Heart right ventricle (tissue), 16 donors: ENCODE data around the gene CENPM. TPM values are rescaled to one million over a fixed set of nuclear protein-coding genes. Genes with fewer than 3 reads are reported as not detected.
A peak's percentile ranks its signal among the peaks of the same experiment; 100 is the strongest.

Experiments
- ATAC-seq, 8 donors: fragments of 200-7000 bp; cut with Tn5 transposase; one replicate each; pipeline ENCODE4 v1.9.1; 2020; ENCODE audit warnings: mild to moderate bottlenecking in 8 of 8, moderate library complexity in 8 of 8, moderate number of reproducible peaks in 1 of 8
- DNase-seq, 2 donors: peaks; one replicate each; pipeline ENCODE4 v3.0.0-alpha.2; 2020
- H3K27ac ChIP-seq, 10 donors: fragments of 200-600 bp; sonication (generic) in 2 of 10; one replicate each; pipeline versions ENCODE4 v1.5.0 to v1.8.0; 2020 to 2022; ENCODE audit warnings: mild to moderate bottlenecking in 3 of 10
- H3K27me3 ChIP-seq, 7 donors: fragments of 200-600 bp; one replicate each; pipeline ENCODE4 v1.8.0; 2021 to 2022; ENCODE audit warnings: mild to moderate bottlenecking in 2 of 7
- H3K36me3 ChIP-seq, 9 donors: fragments of 200-600 bp; sonication (generic) in 1 of 9; one replicate each; pipeline versions ENCODE4 v1.5.0 to v1.8.0; 2020 to 2022; ENCODE audit warnings: mild to moderate bottlenecking in 2 of 9
- H3K4me1 ChIP-seq, 9 donors: fragments of 200-600 bp; sonication (generic) in 1 of 9; one replicate each; pipeline versions ENCODE4 v1.5.0 to v1.8.0; 2020 to 2022; ENCODE audit warnings: mild to moderate bottlenecking in 4 of 9
- H3K4me3 ChIP-seq, 10 donors: fragments of 200-600 bp; sonication (generic) in 2 of 10; one replicate each; pipeline versions ENCODE4 v1.5.0 to v1.8.0; 2020 to 2022; ENCODE audit warnings: mild to moderate bottlenecking in 7 of 10, moderate library complexity in 2 of 10
- H3K9me3 ChIP-seq, 11 donors: fragments of 200-600 bp in 10 of 11; sonication (generic) in 2 of 11; one replicate each; pipeline versions ENCODE4 v1.5.0 to v1.8.0; 2013 to 2022; ENCODE audit warnings: mild to moderate bottlenecking in 2 of 11, control low read depth in 1 of 11, moderate library complexity in 1 of 11
- CTCF ChIP-seq, 9 donors: fragments of 200-600 bp; sonication (generic) in 2 of 9; IDR thresholded peaks; one replicate each; pipeline versions ENCODE4 v1.5.0 to v1.8.0; 2021 to 2022; ENCODE audit warnings: antibody characterized with exemption in 9 of 9, mild to moderate bottlenecking in 5 of 9, moderate library complexity in 1 of 9
- WGBS, 2 donors: extraction: QIAGEN DNeasy Blood & Tissue Kit; methylation state at CpG; one replicate each; pipeline ENCODE4 v1.1.7; 2013; ENCODE audit warnings: inconsistent platforms in 1 of 2; 5-methylcytosine and 5-hydroxymethylcytosine counted together
- intact Hi-C, 10 donors: fragments of 100-400 bp; cut with DNase I; formaldehyde crosslinking; loops; one replicate each; pipeline versions ENCODE4 v1.11.1 to v1.14.2; 2022
- polyA plus RNA-seq, 2 donors: library from polyadenylated mRNA; stranded (reverse); fragments of 200-250 nt; gene quantifications; one replicate each; pipeline ENCODE4 v1.2.3, GENCODE V29; 2013
- total RNA-seq, 10 donors: library from RNA; stranded (reverse); fragmentation: NEBNext Ultra II Directional in 3 of 10; extraction: Animal tissue kit (Norgen Biotek cat#: 25700) in 3 of 10; gene quantifications; one replicate each; pipeline versions ENCODE4 v1.2.1 to v1.2.4, GENCODE V29; 2021 to 2023
- donor health status: Arrhythmogenic right ventricular cardiomyopathy.
- donor health status: ischemic (EF 13 %, LVEDD 7.1; RV severe dilation, severe dysfunction).
- donor health status: healthy with polysubstance abuse.
- donor health status: DM: no; HTN: yes; CAD: no.
- donor health status: DM: no; HTN: no; CAD: no.
- donor health status: ischemic (EF 25% LVEDD 6.9; RV normal size, moderate dysfunction).
- donor health status: ischemic (EF 25% LVEDD 5.7; RV mildly dilated, moderate dysfunction).
- donor health status: healthy.
- donor health status: DM: yes; HTN: yes; CAD: no.
- donor health status: Ischemic cardiomyopathy.
- donor health status: ischemic (EF 35%, LVEDD 5.7; RV mildly dilated, moderate dysfunction).
- donor health status: nonischemic (EF 11% LVEDD 7.7; RV severe dilation, severe dysfunction).
- donor health status: DM: yes; HTN: yes; CAD: no.
- donor health status: PGD.
- donor health status: ischemic (EF 29% LVEDD 5.4; RV normal size, mild dysfunction).
- donor health status: nonischemic (EF 23%, LVEDD 6.1; RV moderate dilation, normal function).

CENPM gene
- total and polyA plus RNA-seq, 12 donors, result 0.34 to 3.5 (median 0.77) TPM; not detected in 4

- ATAC-seq (no peak), DNase-seq (no peak)
- no peaks in the 10 kb centered on the region for H3K9me3 ChIP-seq
- WGBS, 2 donors, result 83 to 84% methylated on average over 9 of the region's 9 CpGs
- H3K4me1 ChIP-seq, result peaks cover 9 to 40% (median 24%) of the 10 kb centered on the region in 9 donors
- H3K4me3 ChIP-seq, result no peak overlapping the region
- H3K27me3 ChIP-seq, result peaks cover 29 to 86% (median 74%) of the 10 kb centered on the region in 7 donors
- no peak overlapping the region for H3K27ac ChIP-seq
- no peak for TF ChIP-seq CTCF (IDR thresholded peaks at IDR 0.05)
- intact Hi-C loops, result no loop called here
- H3K36me3 ChIP-seq, result peaks cover 0 to 5% (median 0%) of the 10 kb centered on the region in 9 donors
Observed at GRCh38 chr22:41912338-41913039, 34.5 kb downstream of the CENPM start.

- 25 to 30% methylated on average over 37 of the region's 37 CpGs for WGBS, 2 donors
- H3K27ac ChIP-seq, result peak overlapping the region in 2 of 10 donors; percentile 13 to 43
- peak overlapping the region in 8 of 10 donors; percentile 26 to 53 (median 38) for H3K4me3 ChIP-seq
- no peaks in the 10 kb centered on the region for H3K9me3 ChIP-seq
- TF ChIP-seq CTCF (IDR thresholded peaks at IDR 0.05), result no peak
- H3K27me3 ChIP-seq, result peaks cover 28 to 72% (median 60%) of the 10 kb centered on the region in 7 donors
- intact Hi-C loops, result no loop called here
- peaks cover 0 to 18% (median 0%) of the 10 kb centered on the region in 9 donors for H3K36me3 ChIP-seq
- DNase-seq (no peak), ATAC-seq (peak in 1 of 8 donors; percentile 21)
- H3K4me1 ChIP-seq, result peaks cover 9 to 39% (median 23%) of the 10 kb centered on the region in 9 donors
Observed at GRCh38 chr22:41911001-41911611, 35.8 kb downstream of the CENPM start.

GRCh38 chr22:41910050-41911000, 36.6 kb downstream of the CENPM start:
- Histone ChIP-seq H3K9me3 (no peaks in the 10 kb centered on the region), H3K27me3 (peaks cover 22 to 65% (median 52%) of the 10 kb centered on the region in 7 donors), H3K4me1 (peaks cover 9 to 37% (median 20%) of the 10 kb centered on the region in 9 donors), H3K36me3 (peaks cover 0 to 26% (median 7%) of the 10 kb centered on the region in 9 donors), H3K27ac (peak overlapping the region in 6 of 10 donors; percentile 12 to 50 (median 42)), H3K4me3 (peak overlapping the region in 9 of 10 donors; percentile 26 to 53 (median 37))
- DNase-seq, result peak; percentile 49 to 63
- peak; percentile 43 to 83 (median 60) for ATAC-seq
- intact Hi-C loops, result no loop called here
- TF ChIP-seq CTCF (IDR thresholded peaks at IDR 0.05), result no peak
- 1% methylated on average over 90 to 112 of the region's 112 CpGs for WGBS, 2 donors
